SK-N-SH (cell line): ENCODE data around the gene PYDC1. TPM values are rescaled to one million over a fixed set of nuclear protein-coding genes. Genes with fewer than 3 reads are reported as not detected.

Experiments used
- CTCF ChIA-PET: fragments of 300-600, 350-600 bp; formaldehyde crosslinking; extraction: SDS; loops from one replicate; lab custom pipeline; 2021; lab: Yijun Ruan, JAX
- POLR2A ChIA-PET: fragments of 350-600 bp; sonication (Branson Sonifier 250); formaldehyde crosslinking; extraction: SDS; loops from one replicate; lab custom pipeline; 2020; ENCODE audit warnings: antibody characterized with exemption, inconsistent platforms; lab: Yijun Ruan, JAX
- DNase-seq: peaks from one replicate; pipeline ENCODE4 v3.0.0; 2012
- H2AFZ ChIP-seq: fragments of 200-600 bp; sonication (generic); 2 replicates; pipeline ENCODE4 v1.8.1; 2016; ENCODE audit warnings: antibody characterized with exemption, mild to moderate bottlenecking, low read depth
- H3F3A ChIP-seq: fragments of 200-600 bp; sonication (generic); replicated peaks from 2 replicates; pipeline ENCODE3; 2016; ENCODE audit warnings: antibody characterized with exemption, mild to moderate bottlenecking; ENCODE audit not compliant: insufficient read depth
- H3K27ac ChIP-seq, 2 experiments: fragments of 200-500 bp in 1 of 2; fragments of 200-600 bp in 1 of 2; sonication (Bioruptor generic) in 1 of 2; sonication (generic), shearing (Covaris generic) in 1 of 2; 2 replicates each; pipeline versions ENCODE4 v1.5.1 to v1.6.1; 2014 to 2016; ENCODE audit warnings: low read depth in 2 of 2, inconsistent platforms in 1 of 2, low read length in 1 of 2, mild to moderate bottlenecking in 1 of 2, mixed read lengths in 1 of 2
- H3K27me3 ChIP-seq: fragments of 200-600 bp; sonication (generic), shearing (Covaris generic); 2 replicates; pipeline ENCODE4 v1.6.1; 2016; ENCODE audit warnings: mixed run types; ENCODE audit not compliant: insufficient read depth
- H3K36me3 ChIP-seq, 2 experiments: fragments of 200-500 bp in 1 of 2; fragments of 200-600 bp in 1 of 2; sonication (Bioruptor generic) in 1 of 2; sonication (generic) in 1 of 2; replicated peaks in 1 of 2; 2 replicates each; pipeline versions ENCODE3 to v1.5.1; 2014 to 2016; ENCODE audit warnings: low read length in 1 of 2, mild to moderate bottlenecking in 1 of 2; ENCODE audit not compliant: insufficient read depth in 2 of 2, control insufficient read depth in 1 of 2
- H3K4me1 ChIP-seq, 2 experiments: fragments of 200-500 bp in 1 of 2; fragments of 200-600 bp in 1 of 2; sonication (Bioruptor generic) in 1 of 2; sonication (generic), shearing (Covaris generic) in 1 of 2; 2 replicates each; pipeline versions ENCODE4 v1.5.1 to v1.6.1; 2014 to 2016; ENCODE audit warnings: low read depth in 1 of 2, low read length in 1 of 2, mixed run types in 1 of 2; ENCODE audit not compliant: insufficient read depth in 2 of 2, control insufficient read depth in 1 of 2
- H3K4me2 ChIP-seq: fragments of 200-600 bp; sonication (generic), shearing (Covaris generic); 2 replicates; pipeline ENCODE4 v1.6.1; 2017; ENCODE audit warnings: mixed run types
- H3K4me3 ChIP-seq, 2 experiments: fragments of 200-500 bp in 1 of 2; fragments of 200-600 bp in 1 of 2; sonication (Bioruptor generic) in 1 of 2; sonication (generic), shearing (Covaris generic) in 1 of 2; 2 replicates each; pipeline versions ENCODE4 v1.5.1 to v1.8.1; 2014 to 2016; ENCODE audit warnings: low read depth in 2 of 2, inconsistent platforms in 1 of 2, low read length in 1 of 2, mild to moderate bottlenecking in 1 of 2, mixed read lengths in 1 of 2, moderate library complexity in 1 of 2
- H3K79me2 ChIP-seq: fragments of 200-600 bp; sonication (generic); 2 replicates; pipeline ENCODE4 v1.8.1; 2017; ENCODE audit warnings: mild to moderate bottlenecking; ENCODE audit not compliant: insufficient read depth
- H3K9ac ChIP-seq: fragments of 200-600 bp; sonication (generic); 2 replicates; pipeline ENCODE4 v1.6.1; 2017; ENCODE audit warnings: mixed run types
- H3K9me2 ChIP-seq: fragments of 200-600 bp; sonication (generic); 2 replicates; pipeline ENCODE4 v1.6.1; 2017; ENCODE audit warnings: mixed run types
- H3K9me3 ChIP-seq: fragments of 200-600 bp; sonication (generic); 2 replicates; pipeline ENCODE4 v1.6.1; 2017; ENCODE audit warnings: mixed run types, mild to moderate bottlenecking, moderate library complexity
- H4K20me1 ChIP-seq: fragments of 200-600 bp; sonication (generic); 2 replicates; pipeline ENCODE4 v1.6.1; 2017; ENCODE audit warnings: mild to moderate bottlenecking, mixed run types; ENCODE audit not compliant: insufficient read depth
- CHD2 ChIP-seq: fragments of 150-350 bp; IDR thresholded peaks from 2 replicates; pipeline ENCODE4 v1.6.1; 2018; ENCODE audit warnings: low read length; ENCODE audit not compliant: partially characterized antibody
- ELF1 ChIP-seq: IDR thresholded peaks from 2 replicates; pipeline ENCODE4 v1.4.0; 2012
- EP300 ChIP-seq, 2 experiments: IDR thresholded peaks; 2 replicates each; pipeline versions ENCODE4 v1.4.0 to v1.6.1; 2012; ENCODE audit warnings: borderline replicate concordance in 1 of 2, low read depth in 1 of 2, low read length in 1 of 2
- EZH2phosphoT487 ChIP-seq: fragments of 200-600 bp; sonication (generic); IDR thresholded peaks from 2 replicates; pipeline ENCODE4 v1.6.1; 2017; ENCODE audit warnings: low read depth, mixed run types, mild to moderate bottlenecking, antibody characterized with exemption, moderate library complexity, borderline replicate concordance
- FOSL2 ChIP-seq: IDR thresholded peaks from 2 replicates; pipeline ENCODE4 v1.4.0; 2012; ENCODE audit warnings: low read depth, mild to moderate bottlenecking, moderate library complexity, borderline replicate concordance
- FOXM1 ChIP-seq: IDR thresholded peaks from 2 replicates; pipeline ENCODE4 v1.4.0; 2012; ENCODE audit warnings: low read depth, mild to moderate bottlenecking
- MEF2A ChIP-seq: IDR thresholded peaks from 2 replicates; pipeline ENCODE4 v1.4.0; 2012; ENCODE audit warnings: low read depth, borderline replicate concordance
- NFIC ChIP-seq: IDR thresholded peaks from 2 replicates; pipeline ENCODE4 v1.4.0; 2012; ENCODE audit warnings: borderline replicate concordance
- NRF1 ChIP-seq: IDR thresholded peaks from 2 replicates; pipeline ENCODE4 v1.6.1; 2012; ENCODE audit warnings: low read depth, mild to moderate bottlenecking, low read length
- RAD21 ChIP-seq: IDR thresholded peaks from 2 replicates; pipeline ENCODE4 v1.6.1; 2012; ENCODE audit warnings: mild to moderate bottlenecking, low read length
- RCOR1 ChIP-seq: fragments of 150-350 bp; IDR thresholded peaks from 2 replicates; pipeline ENCODE4 v1.6.1; 2017; ENCODE audit warnings: antibody characterized with exemption, low read length
- SIN3A ChIP-seq: IDR thresholded peaks from 2 replicates; pipeline ENCODE4 v1.6.1; 2012; ENCODE audit warnings: low read depth, mild to moderate bottlenecking, low read length, moderate library complexity, borderline replicate concordance
- SMC3 ChIP-seq: IDR thresholded peaks from 2 replicates; pipeline ENCODE4 v1.6.1; 2012; ENCODE audit warnings: low read depth, low read length, improper control_type of control experiment
- TAF1 ChIP-seq: IDR thresholded peaks from 2 replicates; pipeline ENCODE4 v1.6.1; 2012; ENCODE audit warnings: low read depth, mild to moderate bottlenecking, low read length, moderate library complexity, borderline replicate concordance
- TCF12 ChIP-seq: IDR thresholded peaks from 2 replicates; pipeline ENCODE4 v1.4.0; 2012
- YY1 ChIP-seq: IDR thresholded peaks from 2 replicates; pipeline ENCODE4 v1.4.0; 2012; ENCODE audit warnings: low read depth, mild to moderate bottlenecking
- WGBS: methylation state at CpG from one replicate; pipeline ENCODE4 v1.1.6; 2017; ENCODE audit warnings: low lambda C conversion rate; 5-methylcytosine and 5-hydroxymethylcytosine counted together
- polyA plus RNA-seq, 3 experiments: library from polyadenylated mRNA; depleted of rRNA; stranded (reverse); fragments of >200 nt; gene quantifications; 2 replicates each; pipeline ENCODE4 v1.2.3, GENCODE V29; 2012
- TF ChIP-seq, protein P1 (sequence below): fragments of 150-350 bp; IDR thresholded peaks from 2 replicates; pipeline ENCODE4 v1.6.1; 2017; ENCODE audit warnings: antibody characterized with exemption, low read length, low read depth, borderline replicate concordance
- TF ChIP-seq, protein P2 (sequence below): IDR thresholded peaks from 2 replicates; pipeline ENCODE4; 2012
- TF ChIP-seq, protein P3 (sequence below): IDR thresholded peaks from 2 replicates; pipeline ENCODE4 v1.4.0; 2012; ENCODE audit warnings: low read depth
- TF ChIP-seq, protein P4 (sequence below): fragments of 200-600 bp; sonication (generic); IDR thresholded peaks from 2 replicates; pipeline ENCODE4 v1.6.1; 2017; ENCODE audit warnings: antibody characterized with exemption, mild to moderate bottlenecking, moderate library complexity
- TF ChIP-seq, protein P5 (sequence below): fragments of 150-350 bp; IDR thresholded peaks from 2 replicates; pipeline ENCODE4 v1.6.1; 2016; ENCODE audit warnings: mild to moderate bottlenecking, low read depth, low read length

Gene PYDC1
- polyA plus RNA-seq, 1 of the 3 experiments (the other 2 are of a cell fraction), result not detected

DNA sequence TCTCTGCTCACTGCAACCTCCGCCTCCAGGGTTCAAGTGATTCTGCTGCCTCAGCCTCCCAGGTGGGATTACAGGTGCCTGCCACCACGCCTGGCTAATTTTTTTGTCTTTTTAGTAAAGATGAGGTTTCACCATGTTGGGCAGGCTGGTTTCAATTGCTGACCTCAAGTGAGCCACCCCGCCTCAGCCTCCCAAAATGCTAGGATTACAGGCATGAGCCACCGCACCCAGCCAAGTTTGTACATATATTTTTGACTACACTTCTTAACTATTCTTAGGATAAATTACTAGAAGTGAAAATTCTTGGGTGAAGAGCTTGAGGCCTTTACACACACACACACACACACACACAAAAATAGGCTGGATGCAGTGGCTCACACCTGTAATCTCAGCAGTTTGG is 41.4 kb upstream of the PYDC1 start:
- Histone ChIP-seq H3K4me3 (no peak overlapping the region), H3K36me3 (no peaks in the 10 kb centered on the region), H3K27me3 (peaks cover 75% of the 10 kb centered on the region), H3K27ac (no peak overlapping the region), H3K9ac (no peak overlapping the region), H3K9me2 (no peaks in the 10 kb centered on the region), H3K9me3 (no peaks in the 10 kb centered on the region), H2AFZ (no peak overlapping the region), H3K4me1 (no peaks in the 10 kb centered on the region), H3F3A (no peaks in the 10 kb centered on the region), H4K20me1 (no peaks in the 10 kb centered on the region), H3K79me2 (no peaks in the 10 kb centered on the region), H3K4me2 (no peak overlapping the region)
- DNase-seq, result no peak
- ChIA-PET POLR2A (no interaction called here), CTCF (no interaction called here)
- TF ChIP-seq MEF2A (no peak), RCOR1 (no peak), TAF1 (no peak), FOXM1 (no peak), SMC3 (no peak)
- TF ChIP-seq, protein P1, sequence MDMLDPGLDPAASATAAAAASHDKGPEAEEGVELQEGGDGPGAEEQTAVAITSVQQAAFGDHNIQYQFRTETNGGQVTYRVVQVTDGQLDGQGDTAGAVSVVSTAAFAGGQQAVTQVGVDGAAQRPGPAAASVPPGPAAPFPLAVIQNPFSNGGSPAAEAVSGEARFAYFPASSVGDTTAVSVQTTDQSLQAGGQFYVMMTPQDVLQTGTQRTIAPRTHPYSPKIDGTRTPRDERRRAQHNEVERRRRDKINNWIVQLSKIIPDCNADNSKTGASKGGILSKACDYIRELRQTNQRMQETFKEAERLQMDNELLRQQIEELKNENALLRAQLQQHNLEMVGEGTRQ, result no peak
- WGBS, result 33% methylated on average over 4 of the region's 4 CpGs

DNA sequence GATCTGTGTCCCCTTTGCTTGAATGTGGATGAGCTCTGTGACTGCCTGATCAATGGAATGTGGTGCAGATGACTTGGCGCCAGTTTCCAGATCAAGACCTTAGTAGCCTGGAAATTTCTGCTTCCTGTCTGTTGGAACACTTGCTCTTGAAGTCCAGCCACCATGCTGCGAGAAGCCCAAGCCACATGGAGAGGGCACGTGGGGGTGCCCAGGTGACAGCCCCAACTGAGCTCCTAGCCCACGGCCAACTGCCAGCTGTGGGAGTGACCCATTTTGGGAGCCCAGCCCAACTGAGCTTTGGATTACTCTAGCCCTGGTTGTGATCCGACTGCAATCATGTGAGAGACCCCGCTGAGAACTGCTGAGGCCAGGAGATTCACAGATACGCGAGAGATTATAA is 39.5 kb upstream of the PYDC1 start:
- H3K27ac ChIP-seq, result no peak overlapping the region
- no peaks in the 10 kb centered on the region for H3K4me1 ChIP-seq
- WGBS, result 19% methylated on average over 6 of the region's 8 CpGs
- no peak overlapping the region for H3K4me3 ChIP-seq
- no peaks in the 10 kb centered on the region for H3K9me2 ChIP-seq
- H4K20me1 ChIP-seq, result no peaks in the 10 kb centered on the region
- ChIA-PET POLR2A (no interaction called here), CTCF (no interaction called here)
- no peaks in the 10 kb centered on the region for H3F3A ChIP-seq
- no peak overlapping the region for H3K4me2 ChIP-seq
- no peak for DNase-seq
- H3K9ac ChIP-seq, result no peak overlapping the region
- H3K79me2 ChIP-seq, result no peaks in the 10 kb centered on the region
- no peaks in the 10 kb centered on the region for H3K36me3 ChIP-seq
- no peak overlapping the region for H2AFZ ChIP-seq
- peaks cover 72% of the 10 kb centered on the region for H3K27me3 ChIP-seq
- no peaks in the 10 kb centered on the region for H3K9me3 ChIP-seq
- TF ChIP-seq NRF1 (no peak), CHD2 (no peak), SIN3A (no peak), RAD21 (no peak), EP300 (IDR thresholded peaks at IDR 0.05; ENCODE audit: borderline replicate concordance in 1 of 2, low read depth in 1 of 2, low read length in 1 of 2) (no peak), EZH2phosphoT487 (no peak), SMC3 (no peak), MEF2A (no peak), FOSL2 (no peak), TCF12 (no peak), YY1 (no peak), ELF1 (no peak), RCOR1 (no peak), NFIC (no peak)
- TF ChIP-seq, protein P2, sequence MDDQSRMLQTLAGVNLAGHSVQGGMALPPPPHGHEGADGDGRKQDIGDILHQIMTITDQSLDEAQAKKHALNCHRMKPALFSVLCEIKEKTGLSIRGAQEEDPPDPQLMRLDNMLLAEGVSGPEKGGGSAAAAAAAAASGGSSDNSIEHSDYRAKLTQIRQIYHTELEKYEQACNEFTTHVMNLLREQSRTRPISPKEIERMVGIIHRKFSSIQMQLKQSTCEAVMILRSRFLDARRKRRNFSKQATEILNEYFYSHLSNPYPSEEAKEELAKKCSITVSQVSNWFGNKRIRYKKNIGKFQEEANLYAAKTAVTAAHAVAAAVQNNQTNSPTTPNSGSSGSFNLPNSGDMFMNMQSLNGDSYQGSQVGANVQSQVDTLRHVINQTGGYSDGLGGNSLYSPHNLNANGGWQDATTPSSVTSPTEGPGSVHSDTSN, result no peak
- TF ChIP-seq, protein P3, sequence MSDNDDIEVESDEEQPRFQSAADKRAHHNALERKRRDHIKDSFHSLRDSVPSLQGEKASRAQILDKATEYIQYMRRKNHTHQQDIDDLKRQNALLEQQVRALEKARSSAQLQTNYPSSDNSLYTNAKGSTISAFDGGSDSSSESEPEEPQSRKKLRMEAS, result no peak
- TF ChIP-seq, protein P4, sequence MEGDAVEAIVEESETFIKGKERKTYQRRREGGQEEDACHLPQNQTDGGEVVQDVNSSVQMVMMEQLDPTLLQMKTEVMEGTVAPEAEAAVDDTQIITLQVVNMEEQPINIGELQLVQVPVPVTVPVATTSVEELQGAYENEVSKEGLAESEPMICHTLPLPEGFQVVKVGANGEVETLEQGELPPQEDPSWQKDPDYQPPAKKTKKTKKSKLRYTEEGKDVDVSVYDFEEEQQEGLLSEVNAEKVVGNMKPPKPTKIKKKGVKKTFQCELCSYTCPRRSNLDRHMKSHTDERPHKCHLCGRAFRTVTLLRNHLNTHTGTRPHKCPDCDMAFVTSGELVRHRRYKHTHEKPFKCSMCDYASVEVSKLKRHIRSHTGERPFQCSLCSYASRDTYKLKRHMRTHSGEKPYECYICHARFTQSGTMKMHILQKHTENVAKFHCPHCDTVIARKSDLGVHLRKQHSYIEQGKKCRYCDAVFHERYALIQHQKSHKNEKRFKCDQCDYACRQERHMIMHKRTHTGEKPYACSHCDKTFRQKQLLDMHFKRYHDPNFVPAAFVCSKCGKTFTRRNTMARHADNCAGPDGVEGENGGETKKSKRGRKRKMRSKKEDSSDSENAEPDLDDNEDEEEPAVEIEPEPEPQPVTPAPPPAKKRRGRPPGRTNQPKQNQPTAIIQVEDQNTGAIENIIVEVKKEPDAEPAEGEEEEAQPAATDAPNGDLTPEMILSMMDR, result no peak
- TF ChIP-seq, protein P5, sequence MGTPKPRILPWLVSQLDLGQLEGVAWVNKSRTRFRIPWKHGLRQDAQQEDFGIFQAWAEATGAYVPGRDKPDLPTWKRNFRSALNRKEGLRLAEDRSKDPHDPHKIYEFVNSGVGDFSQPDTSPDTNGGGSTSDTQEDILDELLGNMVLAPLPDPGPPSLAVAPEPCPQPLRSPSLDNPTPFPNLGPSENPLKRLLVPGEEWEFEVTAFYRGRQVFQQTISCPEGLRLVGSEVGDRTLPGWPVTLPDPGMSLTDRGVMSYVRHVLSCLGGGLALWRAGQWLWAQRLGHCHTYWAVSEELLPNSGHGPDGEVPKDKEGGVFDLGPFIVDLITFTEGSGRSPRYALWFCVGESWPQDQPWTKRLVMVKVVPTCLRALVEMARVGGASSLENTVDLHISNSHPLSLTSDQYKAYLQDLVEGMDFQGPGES, result no peak
